ENCODE data around the gene TTC39B.

Gene TTC39B

GRCh38 chr9:15139469-15139868, 167.5 kb downstream of the TTC39B start:
- Histone ChIP-seq H3K4ac (ENCODE audit: low read depth in 1 of 2, low read length in 2 of 2) (no peak overlapping the region), H2BK12ac (ENCODE audit: low read length in 2 of 2) (no peak overlapping the region), H3K4me3 (ENCODE audit: insufficient read depth in 1 of 2, low read depth in 1 of 2, low read length in 2 of 2) (no peak overlapping the region), H3K4me2 (ENCODE audit: low read length, poor library complexity, severe bottlenecking) (no peak overlapping the region), H2AFZ (ENCODE audit: low read depth, low read length) (no peak overlapping the region), H3K14ac (ENCODE audit: low read length in 2 of 2) (no peak overlapping the region), H4K8ac (ENCODE audit: low read length) (peak overlapping the region; percentile 79), H2BK15ac (ENCODE audit: low read depth, poor library complexity, severe bottlenecking) (no peak overlapping the region), H2AK5ac (ENCODE audit: low read length, severe bottlenecking) (no peak overlapping the region), H3K23ac (ENCODE audit: low read length in 2 of 2) (no peak overlapping the region), H3K79me1 (replicated peaks; ENCODE audit: low read length, poor library complexity, severe bottlenecking) (no peaks in the 10 kb centered on the region), H2BK120ac (ENCODE audit: low read depth, low read length) (no peak overlapping the region), H4K91ac (ENCODE audit: low read length) (no peak overlapping the region), H2BK5ac (ENCODE audit: low read depth, low read length, poor library complexity, severe bottlenecking) (no peak overlapping the region), H3K18ac (ENCODE audit: low read depth in 1 of 2, low read length in 2 of 2) (peak overlapping the region in 1 of 2 experiments; percentile 46), H3K9me3 (ENCODE audit: control insufficient read depth, low read length) (no peaks in the 10 kb centered on the region), H3K27me3 (ENCODE audit: control insufficient read depth in 1 of 2, insufficient read depth in 1 of 2, low read length in 2 of 2) (peaks cover 0 to 7% of the 10 kb centered on the region in 2 experiments), H3K36me3 (ENCODE audit: control insufficient read depth in 1 of 2, insufficient read depth in 2 of 2, low read depth in 1 of 2, low read length in 2 of 2) (no peaks in the 10 kb centered on the region), H3K27ac (ENCODE audit: low read length, poor library complexity, severe bottlenecking) (no peak overlapping the region), H3K4me1 (ENCODE audit: control insufficient read depth, insufficient read depth, low read depth, low read length) (peaks cover 2% of the 10 kb centered on the region), H3K9ac (ENCODE audit: low read length) (no peak overlapping the region)
- DNase-seq: peak; percentile 43
- 15% methylated on average over 9 of the region's 13 CpGs for WGBS

- no peak overlapping the region for H3K14ac ChIP-seq (ENCODE audit: low read length in 2 of 2)
Observed at GRCh38 chr9:15138357-15138686, 168.7 kb downstream of the TTC39B start.

GRCh38 chr9:15137658-15138356, 169.2 kb downstream of the TTC39B start:
- H2AFZ ChIP-seq (ENCODE audit: low read depth, low read length): no peak overlapping the region

More at GRCh38 chr9:15138357-15138686, 168.7 kb downstream of the TTC39B start:
- H3K79me1 ChIP-seq (replicated peaks; ENCODE audit: low read length, poor library complexity, severe bottlenecking): no peaks in the 10 kb centered on the region
- H2BK5ac ChIP-seq (ENCODE audit: low read depth, low read length, poor library complexity, severe bottlenecking): no peak overlapping the region
- no peak for DNase-seq
- no peak overlapping the region for H2BK15ac ChIP-seq (ENCODE audit: low read depth, poor library complexity, severe bottlenecking)
- no peak overlapping the region for H2BK120ac ChIP-seq (ENCODE audit: low read depth, low read length)
- H3K27me3 ChIP-seq (ENCODE audit: control insufficient read depth in 1 of 2, insufficient read depth in 1 of 2, low read length in 2 of 2): peaks cover 0 to 7% of the 10 kb centered on the region in 2 experiments
- no peak overlapping the region for H2AFZ ChIP-seq (ENCODE audit: low read depth, low read length)
- peaks cover 2% of the 10 kb centered on the region for H3K4me1 ChIP-seq (ENCODE audit: control insufficient read depth, insufficient read depth, low read depth, low read length)
- no peak overlapping the region for H2BK12ac ChIP-seq (ENCODE audit: low read length in 2 of 2)
- no CpG with 5 or more reads among the region's 2 CpGs for WGBS
- H3K18ac ChIP-seq (ENCODE audit: low read depth in 1 of 2, low read length in 2 of 2): no peak overlapping the region
- no peak overlapping the region for H3K4me2 ChIP-seq (ENCODE audit: low read length, poor library complexity, severe bottlenecking)
- no peak overlapping the region for H3K23ac ChIP-seq (ENCODE audit: low read length in 2 of 2)
- no peak overlapping the region for H4K8ac ChIP-seq (ENCODE audit: low read length)
- no peak overlapping the region for H3K27ac ChIP-seq (ENCODE audit: low read length, poor library complexity, severe bottlenecking)
- no peaks in the 10 kb centered on the region for H3K36me3 ChIP-seq (ENCODE audit: control insufficient read depth in 1 of 2, insufficient read depth in 2 of 2, low read depth in 1 of 2, low read length in 2 of 2)
- H3K4ac ChIP-seq (ENCODE audit: low read depth in 1 of 2, low read length in 2 of 2): no peak overlapping the region
- H4K91ac ChIP-seq (ENCODE audit: low read length): no peak overlapping the region
- H3K9me3 ChIP-seq (ENCODE audit: control insufficient read depth, low read length): no peaks in the 10 kb centered on the region
- H3K4me3 ChIP-seq (ENCODE audit: insufficient read depth in 1 of 2, low read depth in 1 of 2, low read length in 2 of 2): no peak overlapping the region
- H3K9ac ChIP-seq (ENCODE audit: low read length): no peak overlapping the region
- H2AK5ac ChIP-seq (ENCODE audit: low read length, severe bottlenecking): no peak overlapping the region

GRCh38 chr9:15137089-15137488, 169.9 kb downstream of the TTC39B start:
- Histone ChIP-seq H3K18ac (ENCODE audit: low read depth in 1 of 2, low read length in 2 of 2) (no peak overlapping the region), H3K9me3 (ENCODE audit: control insufficient read depth, low read length) (no peaks in the 10 kb centered on the region), H3K4me1 (ENCODE audit: control insufficient read depth, insufficient read depth, low read depth, low read length) (peaks cover 2% of the 10 kb centered on the region), H2BK120ac (ENCODE audit: low read depth, low read length) (no peak overlapping the region), H2BK12ac (ENCODE audit: low read length in 2 of 2) (peak overlapping the region in 1 of 2 experiments; percentile 11), H2BK15ac (ENCODE audit: low read depth, poor library complexity, severe bottlenecking) (no peak overlapping the region), H3K4me2 (ENCODE audit: low read length, poor library complexity, severe bottlenecking) (no peak overlapping the region), H2BK5ac (ENCODE audit: low read depth, low read length, poor library complexity, severe bottlenecking) (no peak overlapping the region), H3K4ac (ENCODE audit: low read depth in 1 of 2, low read length in 2 of 2) (peak overlapping the region in 1 of 2 experiments; percentile 47), H3K27ac (ENCODE audit: low read length, poor library complexity, severe bottlenecking) (no peak overlapping the region), H2AK5ac (ENCODE audit: low read length, severe bottlenecking) (no peak overlapping the region), H3K4me3 (ENCODE audit: insufficient read depth in 1 of 2, low read depth in 1 of 2, low read length in 2 of 2) (no peak overlapping the region), H2AFZ (ENCODE audit: low read depth, low read length) (no peak overlapping the region), H3K14ac (ENCODE audit: low read length in 2 of 2) (no peak overlapping the region), H4K91ac (ENCODE audit: low read length) (no peak overlapping the region), H3K9ac (ENCODE audit: low read length) (no peak overlapping the region), H3K27me3 (ENCODE audit: control insufficient read depth in 1 of 2, insufficient read depth in 1 of 2, low read length in 2 of 2) (peaks cover 0 to 5% of the 10 kb centered on the region in 2 experiments), H4K8ac (ENCODE audit: low read length) (peak overlapping the region; percentile 72), H3K36me3 (ENCODE audit: control insufficient read depth in 1 of 2, insufficient read depth in 2 of 2, low read depth in 1 of 2, low read length in 2 of 2) (no peaks in the 10 kb centered on the region), H3K23ac (ENCODE audit: low read length in 2 of 2) (no peak overlapping the region), H3K79me1 (replicated peaks; ENCODE audit: low read length, poor library complexity, severe bottlenecking) (no peaks in the 10 kb centered on the region)
- WGBS: 67% methylated on average over 1 of the region's 2 CpGs
- no peak for DNase-seq

More at GRCh38 chr9:15137658-15138356, 169.2 kb downstream of the TTC39B start:
- DNase-seq: no peak
- H2BK12ac ChIP-seq (ENCODE audit: low read length in 2 of 2): peak overlapping the region in 1 of 2 experiments; percentile 33
- peaks cover 2% of the 10 kb centered on the region for H3K4me1 ChIP-seq (ENCODE audit: control insufficient read depth, insufficient read depth, low read depth, low read length)
- no peak overlapping the region for H2BK5ac ChIP-seq (ENCODE audit: low read depth, low read length, poor library complexity, severe bottlenecking)
- no peaks in the 10 kb centered on the region for H3K79me1 ChIP-seq (replicated peaks; ENCODE audit: low read length, poor library complexity, severe bottlenecking)
- no peak overlapping the region for H3K4ac ChIP-seq (ENCODE audit: low read depth in 1 of 2, low read length in 2 of 2)
- no peak overlapping the region for H3K23ac ChIP-seq (ENCODE audit: low read length in 2 of 2)
- no peak overlapping the region for H2BK15ac ChIP-seq (ENCODE audit: low read depth, poor library complexity, severe bottlenecking)
- H2BK120ac ChIP-seq (ENCODE audit: low read depth, low read length): no peak overlapping the region
- no peaks in the 10 kb centered on the region for H3K9me3 ChIP-seq (ENCODE audit: control insufficient read depth, low read length)
- peaks cover 0 to 7% of the 10 kb centered on the region in 2 experiments for H3K27me3 ChIP-seq (ENCODE audit: control insufficient read depth in 1 of 2, insufficient read depth in 1 of 2, low read length in 2 of 2)
- no peak overlapping the region for H2AK5ac ChIP-seq (ENCODE audit: low read length, severe bottlenecking)
- no peaks in the 10 kb centered on the region for H3K36me3 ChIP-seq (ENCODE audit: control insufficient read depth in 1 of 2, insufficient read depth in 2 of 2, low read depth in 1 of 2, low read length in 2 of 2)
- H3K4me2 ChIP-seq (ENCODE audit: low read length, poor library complexity, severe bottlenecking): no peak overlapping the region
- WGBS: 98% methylated on average over 6 of the region's 6 CpGs
- no peak overlapping the region for H3K14ac ChIP-seq (ENCODE audit: low read length in 2 of 2)
- H4K91ac ChIP-seq (ENCODE audit: low read length): no peak overlapping the region
- H3K9ac ChIP-seq (ENCODE audit: low read length): no peak overlapping the region
- no peak overlapping the region for H3K4me3 ChIP-seq (ENCODE audit: insufficient read depth in 1 of 2, low read depth in 1 of 2, low read length in 2 of 2)
- no peak overlapping the region for H4K8ac ChIP-seq (ENCODE audit: low read length)
- no peak overlapping the region for H3K18ac ChIP-seq (ENCODE audit: low read depth in 1 of 2, low read length in 2 of 2)
- no peak overlapping the region for H3K27ac ChIP-seq (ENCODE audit: low read length, poor library complexity, severe bottlenecking)
